Mucosa of rectum (tissue), 2 donors: ENCODE data around the gene TFRC.
"Not testable (repeated sequence)": the region's sequence is repeated elsewhere in the genome, so short reads cannot be mapped to it uniquely, and the experiment has no call there.

Experiments used
- H3K27ac ChIP-seq, 2 donors: one replicate each; pipeline ENCODE4 v1.7.0; 2013; ENCODE audit warnings: inconsistent platforms in 2 of 2, low read depth in 2 of 2, low read length in 2 of 2
- H3K27me3 ChIP-seq, 2 donors: one replicate each; pipeline ENCODE4 v1.7.0; 2013; ENCODE audit warnings: low read length in 2 of 2; ENCODE audit not compliant: control insufficient read depth in 2 of 2, insufficient read depth in 2 of 2
- H3K36me3 ChIP-seq, 2 donors: one replicate each; pipeline ENCODE4 v1.7.0; 2013; ENCODE audit warnings: low read length in 2 of 2; ENCODE audit not compliant: control insufficient read depth in 2 of 2, insufficient read depth in 2 of 2
- H3K4me1 ChIP-seq, 2 donors: one replicate each; pipeline ENCODE4 v1.7.0; 2013; ENCODE audit warnings: low read length in 2 of 2, mild to moderate bottlenecking in 1 of 2; ENCODE audit not compliant: control insufficient read depth in 2 of 2, insufficient read depth in 2 of 2
- H3K4me3 ChIP-seq, 2 donors: one replicate each; pipeline ENCODE4 v1.7.0; 2013; ENCODE audit warnings: low read length in 2 of 2
- H3K9ac ChIP-seq, 2 donors: one replicate each; pipeline ENCODE4 v1.7.0; 2013; ENCODE audit warnings: low read length in 2 of 2, low read depth in 1 of 2, mild to moderate bottlenecking in 1 of 2
- H3K9me3 ChIP-seq, 2 donors: one replicate each; pipeline ENCODE4 v1.7.0; 2013; ENCODE audit warnings: low read length in 2 of 2; ENCODE audit not compliant: control insufficient read depth in 2 of 2
- donor health status: healthy.
- donor health status: Normal muscosa, but diverticular disease.

Gene TFRC

DNA sequence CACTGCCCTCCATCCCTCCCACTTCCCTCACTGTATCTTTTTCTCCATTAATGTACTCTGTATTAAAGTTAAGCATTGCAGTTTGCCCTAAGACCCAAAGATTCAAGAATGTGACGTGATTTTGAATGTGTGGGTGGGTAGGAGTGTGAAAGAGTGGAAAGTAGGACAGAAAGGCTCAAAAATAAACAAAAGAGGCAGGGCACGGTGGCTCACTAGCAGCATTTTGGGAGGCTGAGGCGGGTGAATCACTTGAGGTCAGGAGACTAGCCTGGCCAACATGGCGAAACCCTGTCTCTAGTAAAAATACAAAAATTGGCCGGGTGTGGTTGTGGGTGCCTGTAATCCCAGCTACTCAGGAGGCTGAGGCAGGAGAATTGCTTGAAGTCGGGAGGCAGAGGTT is 18.4 kb downstream of the TFRC start:
- Histone ChIP-seq H3K27ac (no peak overlapping the region), H3K9ac (no peak overlapping the region), H3K9me3 (no peaks in the 10 kb centered on the region), H3K4me1 (peaks cover 0 to 3% of the 10 kb centered on the region in 2 donors), H3K27me3 (no peaks in the 10 kb centered on the region), H3K36me3 (peaks cover 70 to 86% of the 10 kb centered on the region in 2 donors), H3K4me3 (no peak overlapping the region)

DNA sequence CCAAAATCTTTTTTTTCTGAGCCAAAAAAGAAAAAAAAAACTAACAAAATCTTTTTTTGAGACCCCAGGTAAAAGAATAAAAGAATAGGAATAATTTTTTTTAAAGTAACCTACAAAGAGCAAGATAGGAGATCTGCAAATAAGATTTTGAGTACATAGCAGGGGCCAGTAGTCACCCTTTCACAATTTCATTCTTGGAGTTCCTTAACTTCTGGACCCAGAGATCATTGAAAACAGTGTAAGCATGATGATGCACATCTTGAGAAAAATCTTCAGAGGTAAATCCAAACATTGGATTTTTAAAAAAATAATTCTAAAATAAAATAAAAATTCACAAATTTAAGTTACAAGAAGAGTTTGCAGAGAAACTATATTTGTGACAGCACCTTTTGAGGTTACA is 18.8 kb downstream of the TFRC start:
- H3K27ac ChIP-seq: no peak overlapping the region
- H3K36me3 ChIP-seq: peaks cover 71 to 86% of the 10 kb centered on the region in 2 donors
- H3K4me3 ChIP-seq: no peak overlapping the region
- peaks cover 0 to 3% of the 10 kb centered on the region in 2 donors for H3K4me1 ChIP-seq
- no peaks in the 10 kb centered on the region for H3K9me3 ChIP-seq
- no peak overlapping the region for H3K9ac ChIP-seq
- no peaks in the 10 kb centered on the region for H3K27me3 ChIP-seq

DNA sequence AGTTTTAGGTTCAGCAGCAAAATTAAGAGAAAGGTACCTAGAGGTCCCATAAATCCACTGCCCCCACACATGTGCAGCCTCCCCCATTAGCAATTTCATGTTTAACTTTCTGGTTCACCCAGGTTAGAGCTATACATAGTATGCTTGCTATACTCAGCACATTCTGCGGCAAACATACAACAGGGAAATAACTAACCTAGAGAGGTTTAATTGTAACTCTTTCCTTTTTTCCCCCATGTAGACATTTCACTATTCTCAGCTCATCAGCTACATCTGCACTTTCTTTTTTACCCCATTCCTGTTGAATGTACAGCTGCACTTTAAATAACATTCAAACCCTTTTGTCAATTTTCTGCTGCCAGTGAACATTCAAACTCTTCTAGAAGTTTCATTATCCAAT is 21.1 kb downstream of the TFRC start:
- Histone ChIP-seq H3K27ac (no peak overlapping the region), H3K27me3 (no peaks in the 10 kb centered on the region), H3K4me3 (no peak overlapping the region), H3K4me1 (peaks cover 0 to 3% of the 10 kb centered on the region in 2 donors), H3K36me3 (peaks cover 73 to 84% of the 10 kb centered on the region in 2 donors), H3K9ac (no peak overlapping the region), H3K9me3 (no peaks in the 10 kb centered on the region)

DNA sequence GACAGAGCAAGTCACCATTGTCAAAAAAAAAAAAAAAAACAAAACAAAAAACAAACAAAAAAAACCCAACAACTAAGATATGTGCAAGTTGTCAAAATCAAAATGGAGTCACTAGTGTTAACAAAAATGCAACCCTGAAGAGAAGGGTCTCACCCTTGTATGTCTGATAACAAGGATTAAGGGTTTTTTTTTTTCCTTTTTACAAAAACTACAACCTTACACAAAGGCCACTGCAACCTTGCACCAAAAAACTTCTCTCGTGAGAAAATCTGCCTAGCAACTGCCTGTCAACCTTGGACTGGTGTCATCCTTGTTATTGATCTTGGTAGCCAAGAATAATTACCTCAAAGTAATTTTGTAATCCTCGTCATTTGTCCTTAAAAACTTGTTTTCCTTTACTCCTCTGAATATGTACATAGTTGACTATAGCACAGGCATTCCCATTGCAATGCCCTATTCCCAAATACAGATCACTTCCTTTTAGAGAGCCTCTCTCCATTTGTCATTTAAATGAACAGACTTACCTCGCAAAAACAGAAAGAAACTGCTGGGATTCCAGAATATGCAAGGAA is 24.0 kb downstream of the TFRC start:
- Histone ChIP-seq H3K4me3 (no peak overlapping the region), H3K36me3 (peaks cover 78 to 87% of the 10 kb centered on the region in 2 donors), H3K9me3 (no peaks in the 10 kb centered on the region), H3K27me3 (no peaks in the 10 kb centered on the region), H3K9ac (no peak overlapping the region), H3K27ac (no peak overlapping the region), H3K4me1 (no peaks in the 10 kb centered on the region)

DNA sequence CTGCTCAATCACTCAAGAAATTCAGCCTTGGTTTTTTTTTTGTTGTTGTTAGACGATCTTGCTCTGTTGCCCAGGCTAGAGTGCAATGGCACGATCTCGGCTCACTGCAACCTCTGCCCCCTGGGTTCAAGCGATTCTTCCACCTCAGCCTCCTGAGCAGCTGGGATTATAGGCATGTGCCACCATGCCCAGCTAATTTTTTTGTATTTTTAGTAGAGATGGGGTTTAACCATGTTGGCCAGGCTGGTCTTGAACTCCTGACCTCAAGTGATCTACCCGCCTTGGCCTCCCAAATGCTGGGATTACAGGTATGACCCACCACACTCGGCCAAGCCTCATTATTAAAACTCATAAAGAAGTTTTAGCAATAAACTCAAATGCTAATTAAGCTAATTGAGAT is 25.5 kb downstream of the TFRC start:
- not testable (repeated sequence) for H3K9ac ChIP-seq, H3K9me3 ChIP-seq, H3K27me3 ChIP-seq, H3K27ac ChIP-seq, H3K4me1 ChIP-seq, H3K4me3 ChIP-seq
- H3K36me3 ChIP-seq: peaks cover 80 to 90% of the 10 kb centered on the region in 2 donors

DNA sequence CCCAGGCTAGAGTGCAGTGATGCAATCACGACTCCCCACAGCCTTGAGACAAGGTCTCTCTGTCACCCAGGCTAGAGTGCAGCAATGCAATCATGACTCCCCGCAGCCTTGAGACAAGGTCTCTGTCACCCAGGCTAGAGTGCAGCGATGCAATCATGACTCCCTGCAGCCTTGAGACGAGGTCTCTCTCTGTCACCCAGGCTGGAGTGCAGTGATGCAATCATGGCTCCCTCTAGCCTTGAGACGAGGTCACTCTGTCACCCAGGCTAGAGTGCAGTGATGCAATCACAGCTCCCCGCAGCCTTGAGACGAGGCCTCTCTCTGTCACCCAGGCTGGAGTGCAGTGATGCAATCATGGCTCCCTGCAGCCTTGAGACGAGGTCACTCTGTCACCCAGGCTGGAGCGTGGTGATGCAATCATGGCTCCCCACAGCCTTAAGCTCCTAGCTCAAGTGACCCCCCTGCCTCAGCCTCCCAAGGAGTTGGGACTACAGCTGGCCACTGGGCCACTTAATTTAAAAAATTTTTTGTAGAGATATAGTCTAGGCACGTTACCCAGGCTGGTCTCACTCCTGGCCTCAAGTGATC is 26.1 kb downstream of the TFRC start:
- no peaks in the 10 kb centered on the region for H3K9me3 ChIP-seq
- no peaks in the 10 kb centered on the region for H3K4me1 ChIP-seq
- no peak overlapping the region for H3K27ac ChIP-seq
- H3K27me3 ChIP-seq: no peaks in the 10 kb centered on the region
- peaks cover 82 to 90% of the 10 kb centered on the region in 2 donors for H3K36me3 ChIP-seq
- H3K4me3 ChIP-seq: no peak overlapping the region
- no peak overlapping the region for H3K9ac ChIP-seq

DNA sequence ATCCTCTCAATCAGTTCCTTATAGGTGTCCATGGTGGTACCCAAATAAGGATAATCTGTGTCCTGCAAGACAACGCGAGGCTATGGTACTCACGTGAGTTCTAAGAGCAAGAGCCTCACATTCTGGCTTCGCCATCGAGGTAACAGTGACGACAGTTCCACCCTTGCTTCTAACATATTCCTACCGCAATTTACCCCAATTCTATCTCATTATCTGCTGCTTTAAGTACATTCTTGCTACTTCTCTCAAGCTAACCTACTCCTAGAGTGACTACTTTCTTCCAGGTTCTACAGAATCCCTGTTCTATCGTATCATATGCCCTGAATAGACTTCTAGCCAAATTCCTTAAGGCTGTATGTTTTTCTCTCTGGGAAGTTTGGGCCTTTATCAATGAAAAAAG is 26.6 kb downstream of the TFRC start:
- H3K27ac ChIP-seq: no peak overlapping the region
- H3K4me3 ChIP-seq: no peak overlapping the region
- H3K9me3 ChIP-seq: no peaks in the 10 kb centered on the region
- H3K36me3 ChIP-seq: peaks cover 84 to 92% of the 10 kb centered on the region in 2 donors
- no peaks in the 10 kb centered on the region for H3K27me3 ChIP-seq
- no peaks in the 10 kb centered on the region for H3K4me1 ChIP-seq
- no peak overlapping the region for H3K9ac ChIP-seq

DNA sequence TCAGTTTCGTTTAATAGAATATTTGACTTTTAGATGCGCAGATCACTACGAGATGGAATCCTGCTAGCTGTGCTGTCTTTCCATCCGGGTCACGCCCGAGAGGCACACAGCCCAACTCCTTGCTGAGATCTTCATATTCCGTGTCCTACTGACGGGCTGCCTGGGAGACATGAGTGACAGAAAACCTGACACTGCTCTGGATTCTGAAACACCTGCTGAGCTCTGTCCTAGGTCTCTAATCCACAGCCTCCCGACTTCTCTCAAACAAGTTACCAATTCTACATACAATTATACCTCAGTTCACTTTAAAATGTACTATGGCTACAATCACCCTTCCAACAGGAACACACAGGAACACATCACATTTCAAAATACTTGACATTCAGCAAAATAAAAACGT is 27.2 kb downstream of the TFRC start:
- Histone ChIP-seq H3K9ac (no peak overlapping the region), H3K36me3 (peaks cover 84 to 92% of the 10 kb centered on the region in 2 donors), H3K9me3 (no peaks in the 10 kb centered on the region), H3K27me3 (no peaks in the 10 kb centered on the region), H3K4me1 (no peaks in the 10 kb centered on the region), H3K4me3 (no peak overlapping the region), H3K27ac (no peak overlapping the region)

GRCh38 chr3:196053487-196053886 is 28.4 kb downstream of the TFRC start:
- no peak overlapping the region for H3K27ac ChIP-seq
- H3K9ac ChIP-seq: no peak overlapping the region
- H3K9me3 ChIP-seq: no peaks in the 10 kb centered on the region
- no peak overlapping the region for H3K4me3 ChIP-seq
- no peaks in the 10 kb centered on the region for H3K4me1 ChIP-seq
- H3K27me3 ChIP-seq: no peaks in the 10 kb centered on the region
- H3K36me3 ChIP-seq: peaks cover 86 to 93% of the 10 kb centered on the region in 2 donors

GRCh38 chr3:196051282-196052076 is 30.4 kb downstream of the TFRC start:
- Histone ChIP-seq H3K27ac (no peak overlapping the region), H3K4me1 (no peaks in the 10 kb centered on the region), H3K4me3 (no peak overlapping the region), H3K27me3 (no peaks in the 10 kb centered on the region), H3K9ac (no peak overlapping the region), H3K36me3 (peaks cover 69 to 73% of the 10 kb centered on the region in 2 donors), H3K9me3 (no peaks in the 10 kb centered on the region)
